Mesodermal cell (in vitro differentiated cells): Measurements from ENCODE around the gene PIK3R4.

Experiments used
- H3K27ac ChIP-seq: 2 replicates; pipeline ENCODE4 v1.7.0; 2013; ENCODE audit warnings: mild to moderate bottlenecking, low read depth, low read length, moderate library complexity; ENCODE audit not compliant: severe bottlenecking
- H3K36me3 ChIP-seq: 2 replicates; pipeline ENCODE4 v1.7.1; 2013; ENCODE audit warnings: mild to moderate bottlenecking, low read length, moderate library complexity; ENCODE audit not compliant: control insufficient read depth, insufficient read depth
- H3K4me1 ChIP-seq: one replicate; pipeline ENCODE4 v1.7.1; 2013; ENCODE audit warnings: mild to moderate bottlenecking, low read length; ENCODE audit not compliant: insufficient read depth, control insufficient read depth, poor library complexity, severe bottlenecking
- H3K4me3 ChIP-seq: 2 replicates; pipeline ENCODE4 v1.7.0; 2013; ENCODE audit warnings: low read length, control low read depth, mild to moderate bottlenecking; ENCODE audit not compliant: insufficient read depth, poor library complexity, severe bottlenecking; ENCODE audit errors: extremely low read depth
- H3K9me3 ChIP-seq: 2 replicates; pipeline ENCODE4 v1.7.1; 2013; ENCODE audit warnings: mild to moderate bottlenecking, low read length, moderate library complexity; ENCODE audit not compliant: control insufficient read depth
- WGBS, 2 experiments: methylation state at CpG; one replicate each; pipeline ENCODE4 v1.1.5; 2013; ENCODE audit warnings: missing lambda C conversion rate in 2 of 2; ENCODE audit not compliant: insufficient coverage in 2 of 2; 5-methylcytosine and 5-hydroxymethylcytosine counted together

Gene PIK3R4

GRCh38 chr3:130640027-130640426, 106.6 kb downstream of the PIK3R4 start:
- no peaks in the 10 kb centered on the region for H3K9me3 ChIP-seq
- H3K36me3 ChIP-seq = no peaks in the 10 kb centered on the region
- no peaks in the 10 kb centered on the region for H3K4me1 ChIP-seq
- H3K4me3 ChIP-seq = no peak overlapping the region
- WGBS, 2 experiments = 88 to 89% methylated on average over 2 of the region's 2 CpGs
- no peak overlapping the region for H3K27ac ChIP-seq

GRCh38 chr3:130636480-130637234, 110.0 kb downstream of the PIK3R4 start:
- no CpG with 5 or more reads among the region's 1 CpG for WGBS, 2 experiments

GRCh38 chr3:130635978-130636377, 110.7 kb downstream of the PIK3R4 start:
- Histone ChIP-seq H3K36me3 (no peaks in the 10 kb centered on the region), H3K9me3 (no peaks in the 10 kb centered on the region), H3K4me1 (no peaks in the 10 kb centered on the region), H3K27ac (no peak overlapping the region), H3K4me3 (no peak overlapping the region)

More at GRCh38 chr3:130636480-130637234, 110.0 kb downstream of the PIK3R4 start:
- Histone ChIP-seq H3K36me3 (no peaks in the 10 kb centered on the region), H3K4me1 (no peaks in the 10 kb centered on the region), H3K9me3 (no peaks in the 10 kb centered on the region), H3K4me3 (no peak overlapping the region), H3K27ac (no peak overlapping the region)

GRCh38 chr3:130635285-130635684, 111.3 kb downstream of the PIK3R4 start:
- Histone ChIP-seq H3K36me3 (no peaks in the 10 kb centered on the region), H3K9me3 (no peaks in the 10 kb centered on the region), H3K4me1 (no peaks in the 10 kb centered on the region), H3K27ac (no peak overlapping the region), H3K4me3 (no peak overlapping the region)
- no CpG with 5 or more reads among the region's 2 CpGs for WGBS, 2 experiments
